OCI-LY1 (cell line): ENCODE data around the gene CASS4.

Source experiments
- H2AFZ ChIP-seq: fragments of 200-600 bp; sonication (generic), shearing (Covaris generic); 2 replicates; pipeline ENCODE4 v1.6.0; 2014; ENCODE audit warnings: antibody characterized with exemption, mild to moderate bottlenecking, low read length
- H3F3A ChIP-seq: fragments of 200-600 bp; sonication (generic), shearing (Covaris generic); 2 replicates; pipeline ENCODE4 v1.6.0; 2014; ENCODE audit warnings: mild to moderate bottlenecking, antibody characterized with exemption, low read length, moderate library complexity; ENCODE audit not compliant: insufficient read depth
- H3K27ac ChIP-seq: fragments of 200-600 bp; sonication (generic); 2 replicates; pipeline ENCODE4 v1.5.1; 2014; ENCODE audit warnings: low read length, mixed run types, mild to moderate bottlenecking, low read depth; ENCODE audit not compliant: poor library complexity, severe bottlenecking
- H3K27me3 ChIP-seq: fragments of 200-600 bp; sonication (generic); 2 replicates; pipeline ENCODE4 v1.6.0; 2014; ENCODE audit warnings: antibody characterized with exemption, mild to moderate bottlenecking, low read length, moderate library complexity; ENCODE audit not compliant: insufficient read depth
- H3K36me3 ChIP-seq: fragments of 200-600 bp; sonication (generic); 2 replicates; pipeline ENCODE4 v1.6.1; 2014; ENCODE audit warnings: mild to moderate bottlenecking, antibody characterized with exemption, low read length, moderate library complexity, mixed read lengths; ENCODE audit not compliant: insufficient read depth
- H3K4me1 ChIP-seq: fragments of 200-600 bp; sonication (generic); 2 replicates; pipeline ENCODE4 v1.5.1; 2014; ENCODE audit warnings: mild to moderate bottlenecking, low read length, moderate library complexity; ENCODE audit not compliant: insufficient read depth, severe bottlenecking
- H3K4me2 ChIP-seq: fragments of 200-600 bp; sonication (generic), shearing (Covaris generic); 2 replicates; pipeline ENCODE4 v1.6.1; 2014; ENCODE audit warnings: low read length
- H3K4me3 ChIP-seq: fragments of 200-600 bp; sonication (generic); 2 replicates; pipeline ENCODE4 v1.5.1; 2014; ENCODE audit warnings: low read length, low read depth, mild to moderate bottlenecking, mixed read lengths; ENCODE audit not compliant: poor library complexity, severe bottlenecking
- H3K79me2 ChIP-seq: fragments of 200-600 bp; shearing (Covaris generic); 2 replicates; pipeline ENCODE4 v1.6.1; 2016; ENCODE audit warnings: mixed run types, low read length, mixed read lengths; ENCODE audit not compliant: insufficient read depth
- H3K9ac ChIP-seq: fragments of 200-600 bp; sonication (generic), shearing (Covaris generic); 2 replicates; pipeline ENCODE4 v1.6.1; 2014; ENCODE audit warnings: mild to moderate bottlenecking, low read length, mixed read lengths
- H3K9me2 ChIP-seq: fragments of 200-600 bp; sonication (generic), shearing (Covaris generic); 2 replicates; pipeline ENCODE4 v1.6.1; 2014; ENCODE audit warnings: low read depth, mild to moderate bottlenecking, low read length, mixed read lengths
- H3K9me3 ChIP-seq: fragments of 200-600 bp; shearing (Covaris generic); 2 replicates; pipeline ENCODE4 v1.6.1; 2014; ENCODE audit warnings: low read length, mixed read lengths
- H4K20me1 ChIP-seq: fragments of 200-600 bp; sonication (generic), shearing (Covaris generic); 2 replicates; pipeline ENCODE4 v1.6.0; 2016; ENCODE audit warnings: mild to moderate bottlenecking, low read length; ENCODE audit not compliant: insufficient read depth
- CTCF ChIP-seq: fragments of 200-600 bp; sonication (generic), shearing (Covaris generic); IDR thresholded peaks from 2 replicates; pipeline ENCODE4 v1.5.1; 2017; ENCODE audit warnings: mild to moderate bottlenecking, antibody characterized with exemption, low read length, moderate library complexity, mixed read lengths
- EZH2 ChIP-seq: fragments of 200-600 bp; sonication (generic), shearing (Covaris generic); IDR thresholded peaks from 2 replicates; pipeline ENCODE4 v1.8.0; 2017; ENCODE audit warnings: borderline replicate concordance, mixed run types, mild to moderate bottlenecking, antibody characterized with exemption, low read length, moderate library complexity, mixed read lengths

Gene CASS4

GRCh38 chr20:56440346-56441007, 28.4 kb downstream of the CASS4 start:
- Histone ChIP-seq H3K36me3 (no peaks in the 10 kb centered on the region), H3K9ac (no peak overlapping the region), H4K20me1 (no peaks in the 10 kb centered on the region), H3K9me2 (no peaks in the 10 kb centered on the region), H3F3A (no peaks in the 10 kb centered on the region), H2AFZ (no peak overlapping the region), H3K79me2 (no peaks in the 10 kb centered on the region), H3K4me1 (no peaks in the 10 kb centered on the region), H3K4me3 (no peak overlapping the region), H3K9me3 (no peaks in the 10 kb centered on the region), H3K4me2 (no peak overlapping the region), H3K27me3 (no peaks in the 10 kb centered on the region), H3K27ac (no peak overlapping the region)
- TF ChIP-seq EZH2 (no peak), CTCF (no peak)

- Histone ChIP-seq H3K27ac (no peak overlapping the region), H3K36me3 (no peaks in the 10 kb centered on the region), H3K4me2 (no peak overlapping the region)
Observed at GRCh38 chr20:56442389-56443365, 30.6 kb downstream of the CASS4 start.

More at GRCh38 chr20:56442389-56443365, 30.6 kb downstream of the CASS4 start:
- H3K9me3 ChIP-seq = no peaks in the 10 kb centered on the region
- H3K79me2 ChIP-seq = no peaks in the 10 kb centered on the region
- no peaks in the 10 kb centered on the region for H4K20me1 ChIP-seq
- TF ChIP-seq EZH2 (no peak), CTCF (no peak)
- no peak overlapping the region for H3K9ac ChIP-seq
- no peak overlapping the region for H3K4me3 ChIP-seq
- H3K9me2 ChIP-seq = no peaks in the 10 kb centered on the region
- H3K27me3 ChIP-seq = no peaks in the 10 kb centered on the region
- H3K4me1 ChIP-seq = no peaks in the 10 kb centered on the region
- no peaks in the 10 kb centered on the region for H3F3A ChIP-seq
- H2AFZ ChIP-seq = no peak overlapping the region
